Body of pancreas (tissue), 4 donors: ENCODE measurements around the gene PLEKHS1.

Experiments
- CTCF ChIP-seq, 7 experiments: fragments of 450-650 bp in 4 of 7; fragments of 200-600 bp in 3 of 7; sonication (generic) in 3 of 7; IDR thresholded peaks; one replicate each; pipeline ENCODE4 v1.5.1; 2016 to 2019; ENCODE audit warnings: antibody characterized with exemption in 7 of 7
- POLR2A ChIP-seq, 3 donors: fragments of 450-650 bp; IDR thresholded peaks; one replicate each; pipeline ENCODE4 v1.6.1; 2016; ENCODE audit warnings: antibody characterized with exemption in 3 of 3, mild to moderate bottlenecking in 2 of 3

- TF ChIP-seq CTCF (IDR thresholded peaks at IDR 0.05) (no peak), POLR2A (IDR thresholded peaks at IDR 0.05) (no peak)
These were observed 24.3 kb downstream of the PLEKHS1 start for GRCh38 chr10:113775686-113776294.
